Sciatic nerve (tissue), 2 donors: Measurements from ENCODE around the gene C20orf96. TPM values are rescaled to one million over a fixed set of nuclear protein-coding genes. Genes with fewer than 3 reads are reported as not detected.
"Not testable (repeated sequence)": the region's sequence is repeated elsewhere in the genome, so short reads cannot be mapped to it uniquely, and the experiment has no call there.

Experiments
- ATAC-seq: fragments of 200-7000 bp; cut with Tn5 transposase; one replicate; pipeline ENCODE4 v1.9.1; 2020; ENCODE audit warnings: mild to moderate bottlenecking, moderate library complexity
- DNase-seq: peaks from one replicate; pipeline ENCODE4 v3.0.0-alpha.2; 2020; ENCODE audit warnings: low spot score
- intact Hi-C: fragments of 100-400 bp; cut with DNase I; formaldehyde crosslinking; loops from one replicate; pipeline ENCODE4 v1.14.2; 2022
- total RNA-seq: library from RNA; stranded (reverse); fragmentation: NEBNext Ultra II Directional; extraction: Animal tissue kit (Norgen Biotek cat#: 25700); gene quantifications from one replicate; pipeline ENCODE4 v1.2.1, GENCODE V29; 2021
- donor health status: DM: no; HTN: no; CAD: no.
- donor health status: DM: no; HTN: no; CAD: no.

The C20orf96 gene, protein sequence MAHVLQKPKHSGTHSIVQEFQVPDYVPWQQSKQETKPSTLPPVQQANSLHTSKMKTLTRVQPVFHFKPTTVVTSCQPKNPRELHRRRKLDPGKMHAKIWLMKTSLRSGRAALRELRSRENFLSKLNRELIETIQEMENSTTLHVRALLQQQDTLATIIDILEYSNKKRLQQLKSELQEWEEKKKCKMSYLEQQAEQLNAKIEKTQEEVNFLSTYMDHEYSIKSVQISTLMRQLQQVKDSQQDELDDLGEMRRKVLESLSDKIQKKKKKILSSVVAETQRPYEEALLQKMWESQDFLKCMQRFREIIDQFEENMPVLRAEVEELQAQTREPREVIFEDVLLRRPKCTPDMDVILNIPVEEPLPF
- 8.7 TPM for total RNA-seq

- ATAC-seq, result peak; percentile 99
These were observed at the start of gene C20orf96 for GRCh38 chr20:290084-290831. TSS of gene C20orf96 (minus strand) at chr20:290750. CDS start at chr20:290610, 140 bp downstream.

GRCh38 chr20:336040-336439, 45.5 kb upstream of the C20orf96 start:
- intact Hi-C loops, result loop anchor here (10.0 kb wide), 1 partner anchor 61 kb away; no protein-coding TSS in a partner anchor
- not testable (repeated sequence) for ATAC-seq, DNase-seq

More at GRCh38 chr20:290084-290831, at the start of gene C20orf96:
- DNase-seq, result peak; percentile 97
- intact Hi-C loops, result no loop called here

DNA sequence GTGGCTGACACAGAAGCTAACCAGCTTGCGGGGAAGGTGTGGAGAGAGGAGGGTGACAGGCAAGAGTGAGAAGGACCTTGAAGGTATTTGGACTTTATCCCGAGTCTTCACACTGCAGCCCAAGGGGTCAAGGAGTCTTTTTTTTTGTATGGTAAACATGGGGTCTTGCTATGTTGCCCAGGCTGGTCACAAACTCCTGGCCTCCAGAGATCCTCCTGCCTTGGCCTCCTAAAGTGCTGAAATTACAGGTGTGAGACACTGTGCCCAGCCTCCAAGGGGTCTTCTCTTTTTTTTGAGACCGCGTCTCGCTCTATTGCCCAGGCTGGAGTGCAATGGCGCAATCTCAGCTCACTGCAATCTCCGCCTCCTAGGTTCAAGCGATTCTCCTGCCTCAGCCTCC, 44.0 kb upstream of the C20orf96 start:
- ATAC-seq (no peak), DNase-seq (no peak)
- intact Hi-C loops, result loop anchor here (10.0 kb wide), 1 partner anchor 60 kb away; no protein-coding TSS in a partner anchor

GRCh38 chr20:330233-331149, 39.9 kb upstream of the C20orf96 start:
- intact Hi-C loops, result loop anchor here (10.0 kb wide), 1 partner anchor 56 kb away; no protein-coding TSS in a partner anchor
- DNase-seq (no peak), ATAC-seq (peak; percentile 39)

DNA sequence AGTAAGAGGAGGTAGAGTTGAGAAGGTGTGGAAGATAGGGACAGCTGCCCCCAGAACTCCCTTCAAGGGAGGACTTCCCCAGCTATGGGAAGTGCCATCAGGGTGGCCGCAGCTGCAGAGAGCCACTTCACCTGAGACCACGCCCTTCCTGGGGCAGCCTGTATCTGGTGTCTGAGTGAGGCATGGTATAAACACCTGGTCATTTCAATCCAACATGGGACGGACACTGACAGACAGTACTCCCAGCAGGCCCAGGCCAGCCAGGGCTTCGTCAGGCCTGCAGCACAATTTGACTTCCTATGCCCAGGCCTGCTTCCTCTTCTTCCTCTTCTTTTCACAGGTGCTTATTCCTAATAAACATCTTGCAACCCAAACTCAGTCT, 39.3 kb upstream of the C20orf96 start:
- intact Hi-C loops, result loop anchor here (10.0 kb wide), 1 partner anchor 55 kb away; no protein-coding TSS in a partner anchor
- DNase-seq (no peak), ATAC-seq (no peak)

DNA sequence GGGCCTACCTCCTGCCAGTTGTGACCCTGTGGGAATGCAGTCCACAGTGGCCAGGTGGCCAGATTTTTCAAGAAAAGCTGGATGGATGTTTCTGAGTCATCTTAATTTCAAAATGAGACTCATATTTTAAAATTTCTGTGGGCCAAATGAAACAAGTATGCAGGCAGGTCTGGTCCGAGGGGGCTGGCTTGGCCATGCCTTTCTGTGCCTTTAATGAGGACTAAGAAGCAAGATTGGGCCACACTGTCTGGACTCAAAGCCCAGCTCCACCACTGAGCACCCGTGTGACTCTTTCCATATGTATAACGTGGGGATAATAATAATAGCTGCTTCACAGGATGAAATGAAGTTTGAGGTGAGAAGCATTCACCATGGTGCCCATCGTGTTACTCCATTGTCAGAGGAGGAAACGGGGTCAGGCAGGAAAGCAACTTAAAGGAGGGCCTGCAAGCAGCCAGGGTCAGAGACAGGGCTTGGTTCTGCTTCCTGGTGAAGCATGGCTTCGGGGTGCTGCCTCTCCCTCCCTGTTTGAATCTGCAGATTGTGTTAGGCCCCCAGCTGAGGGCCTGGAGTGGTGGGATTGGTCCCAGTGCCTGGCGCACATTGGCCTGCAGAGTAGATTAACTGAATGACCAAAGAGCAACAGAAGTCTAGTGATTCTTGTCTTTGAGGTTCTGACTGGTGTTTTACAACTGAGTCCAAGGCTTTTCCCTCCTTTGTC, 38.6 kb upstream of the C20orf96 start:
- ATAC-seq (no peak), DNase-seq (no peak)
- intact Hi-C loops, result no loop called here

- intact Hi-C loops, result no loop called here
- ATAC-seq, result no peak
- no peak for DNase-seq
These were observed 37.8 kb upstream of the C20orf96 start for GRCh38 chr20:328027-328974.

DNA sequence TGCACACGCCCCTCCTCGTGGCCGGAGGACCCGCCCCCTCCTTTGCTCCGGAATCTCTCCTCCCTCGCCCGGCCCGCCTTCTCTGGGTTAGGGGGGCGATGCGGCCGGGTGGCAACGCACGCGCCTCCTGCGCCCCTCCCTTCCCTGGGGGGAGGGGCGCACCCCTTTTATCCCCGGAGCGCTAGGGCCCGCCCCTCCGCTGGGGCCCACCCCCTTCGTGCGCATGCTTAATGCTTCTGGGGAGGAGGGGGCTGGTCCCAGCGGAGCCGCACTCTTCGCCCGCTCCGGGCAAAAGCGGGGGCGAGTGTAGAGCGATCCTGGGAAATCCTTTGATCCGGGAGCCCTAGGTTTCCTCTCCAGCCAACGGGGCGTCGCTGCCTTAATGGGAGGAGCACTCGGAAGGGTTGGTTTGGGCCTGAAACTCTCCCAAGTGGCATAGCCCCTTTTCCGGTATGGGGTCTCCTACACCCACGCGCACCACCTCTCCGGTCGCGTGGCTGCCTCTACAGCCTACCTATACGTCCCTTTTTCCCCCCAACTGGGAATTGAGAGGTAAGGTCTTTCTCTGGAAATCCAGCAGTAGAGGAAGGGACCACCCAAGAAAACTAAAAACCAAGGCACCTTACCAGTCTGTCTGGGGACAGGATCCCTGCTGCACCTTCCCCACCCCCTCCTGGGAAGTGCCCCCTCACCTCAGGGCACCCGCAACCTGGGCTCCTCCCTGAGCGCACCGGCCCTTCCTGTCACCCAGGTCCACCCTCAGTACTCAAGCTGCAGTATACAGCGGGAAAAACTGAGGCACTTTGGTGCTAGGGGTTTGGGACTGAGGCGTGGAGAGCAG, 36.9 kb upstream of the C20orf96 start:
- DNase-seq (peak; percentile 94), ATAC-seq (peak; percentile 83)
- intact Hi-C loops, result no loop called here

DNA sequence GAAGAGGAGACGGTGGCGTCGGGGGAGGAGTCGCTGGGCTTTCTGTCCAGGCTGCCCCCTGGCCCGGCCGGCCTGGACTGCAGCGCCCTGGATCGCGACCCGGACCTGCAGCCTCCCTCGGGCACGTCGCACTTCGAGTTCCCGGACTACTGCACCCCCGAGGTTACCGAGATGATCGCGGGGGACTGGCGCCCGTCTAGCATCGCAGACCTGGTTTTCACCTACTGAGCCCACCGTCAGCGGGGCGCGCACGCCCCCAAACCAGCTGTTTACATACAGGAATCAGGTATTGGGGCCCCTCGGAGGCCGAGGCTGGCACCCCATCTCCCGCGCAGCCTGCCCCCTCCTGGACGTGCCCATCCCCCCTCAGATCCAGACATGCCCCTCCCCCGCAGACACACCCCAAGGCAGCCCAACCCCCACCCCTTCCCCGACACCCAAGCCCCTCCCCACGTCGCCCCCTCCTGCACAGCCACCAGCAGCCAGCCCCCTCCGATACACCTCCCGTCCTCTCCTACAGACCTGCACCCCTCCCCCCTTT, 36.2 kb upstream of the C20orf96 start:
- DNase-seq, result no peak
- intact Hi-C loops, result no loop called here
- ATAC-seq, result no peak

- DNase-seq (peak; percentile 83), ATAC-seq (no peak)
- intact Hi-C loops, result no loop called here
These were observed 35.5 kb upstream of the C20orf96 start for GRCh38 chr20:325889-326644.

DNA sequence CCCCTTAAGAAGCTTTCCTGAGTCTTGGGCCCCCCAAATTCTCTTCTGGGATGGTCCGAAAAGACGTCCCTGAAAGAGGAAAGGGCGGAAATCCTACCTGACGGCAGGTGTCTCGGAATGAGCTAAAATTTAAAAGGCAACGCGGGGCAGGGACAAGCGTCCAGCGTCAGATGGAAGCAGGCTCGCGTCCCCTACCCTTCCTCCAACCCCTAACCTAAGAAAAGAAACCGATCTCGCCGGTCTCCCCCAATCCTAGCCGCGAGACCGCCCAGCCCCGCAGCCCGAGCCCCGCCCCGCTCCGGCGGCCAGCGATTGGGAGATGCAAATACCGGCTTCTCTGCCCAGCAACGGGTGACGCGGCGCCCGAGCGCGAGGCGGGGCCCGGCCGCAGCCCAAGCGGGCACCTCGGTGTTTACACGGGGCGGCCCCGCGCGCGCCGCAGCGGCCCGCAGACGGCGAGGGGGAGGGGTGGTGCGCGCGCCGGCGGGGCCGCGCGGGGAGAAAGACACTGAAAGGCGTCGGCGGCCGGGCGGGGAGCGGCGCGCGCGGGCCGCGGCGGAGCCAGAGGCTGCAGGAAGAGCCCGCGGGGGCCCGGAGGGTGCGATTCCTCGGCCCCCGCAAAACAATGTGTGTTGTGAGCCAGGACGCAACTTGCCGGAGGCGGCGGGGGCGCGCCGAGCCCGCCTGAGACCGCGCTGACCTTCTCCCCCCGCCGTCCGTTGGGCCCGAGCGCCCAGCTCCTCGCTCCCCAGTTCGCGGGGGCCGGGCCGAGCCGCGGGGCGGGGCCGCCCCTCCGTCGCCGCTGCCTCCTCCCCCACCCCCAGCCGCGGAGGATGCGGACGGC, 34.7 kb upstream of the C20orf96 start, which contains the start of gene SOX12:
Gene SOX12, plus strand, starts transcription at position 508 of the 844 bp plus-strand sequence. CDS start 373 bp downstream, outside the sequence.
- ATAC-seq (peak; percentile 87), DNase-seq (peak; percentile 99)
- intact Hi-C loops, result no loop called here

GRCh38 chr20:324177-325044, 33.9 kb upstream of the C20orf96 start:
- intact Hi-C loops, result no loop called here
- DNase-seq (peak; percentile 94), ATAC-seq (peak; percentile 83)

- intact Hi-C loops, result no loop called here
- ATAC-seq, result no peak
- no peak for DNase-seq
These were observed 25.9 kb upstream of the C20orf96 start for GRCh38 chr20:316316-317068.
